Glutamatergic neuron (in vitro differentiated cells): ENCODE data around the gene OR4D1. TPM values are rescaled to one million over a fixed set of nuclear protein-coding genes. Genes with fewer than 3 reads are reported as not detected.
A peak's percentile ranks its signal among the peaks of the same experiment; 100 is the strongest.

Experiments used
- DNase-seq: peaks from one replicate; pipeline ENCODE4 v3.0.0; 2022
- H3K27ac Mint-ChIP-seq: one replicate; pipeline ENCODE4 v1.8.0; 2020; ENCODE audit warnings: mild to moderate bottlenecking, mixed read lengths, inconsistent platforms; ENCODE audit not compliant: unreplicated experiment
- H3K27me3 Mint-ChIP-seq: one replicate; pipeline ENCODE4 v1.8.0; 2020; ENCODE audit warnings: mild to moderate bottlenecking, moderate library complexity, mixed read lengths, inconsistent platforms; ENCODE audit not compliant: unreplicated experiment
- H3K36me3 Mint-ChIP-seq: one replicate; pipeline ENCODE4 v1.8.0; 2020; ENCODE audit warnings: mild to moderate bottlenecking, mixed read lengths, inconsistent platforms; ENCODE audit not compliant: unreplicated experiment
- H3K4me1 Mint-ChIP-seq: one replicate; pipeline ENCODE4 v1.8.0; 2020; ENCODE audit warnings: mild to moderate bottlenecking, low read depth, mixed read lengths, inconsistent platforms; ENCODE audit not compliant: unreplicated experiment
- H3K4me3 Mint-ChIP-seq: one replicate; pipeline ENCODE4 v1.8.0; 2020; ENCODE audit warnings: mild to moderate bottlenecking, mixed read lengths, inconsistent platforms; ENCODE audit not compliant: unreplicated experiment
- H3K9me3 Mint-ChIP-seq: one replicate; pipeline ENCODE4 v1.8.0; 2020; ENCODE audit warnings: mild to moderate bottlenecking, moderate library complexity, mixed read lengths, inconsistent platforms; ENCODE audit not compliant: unreplicated experiment
- total RNA-seq: library from RNA; stranded (reverse); fragmentation: NEBNext Ultra II Directional; extraction: Animal tissue kit (Norgen Biotek cat#: 25700); gene quantifications from one replicate; pipeline ENCODE4 v1.2.1, GENCODE V29; 2021; ENCODE audit not compliant: unreplicated experiment
- TF ChIP-seq, protein P1 (sequence below): fragments of 200-600 bp; sonication (generic); IDR thresholded peaks from one replicate; pipeline ENCODE4 v1.5.0; 2021; ENCODE audit not compliant: partially characterized antibody, unreplicated experiment

Gene OR4D1
- total RNA-seq, 1 donor from 2014 or later, result not detected

DNA sequence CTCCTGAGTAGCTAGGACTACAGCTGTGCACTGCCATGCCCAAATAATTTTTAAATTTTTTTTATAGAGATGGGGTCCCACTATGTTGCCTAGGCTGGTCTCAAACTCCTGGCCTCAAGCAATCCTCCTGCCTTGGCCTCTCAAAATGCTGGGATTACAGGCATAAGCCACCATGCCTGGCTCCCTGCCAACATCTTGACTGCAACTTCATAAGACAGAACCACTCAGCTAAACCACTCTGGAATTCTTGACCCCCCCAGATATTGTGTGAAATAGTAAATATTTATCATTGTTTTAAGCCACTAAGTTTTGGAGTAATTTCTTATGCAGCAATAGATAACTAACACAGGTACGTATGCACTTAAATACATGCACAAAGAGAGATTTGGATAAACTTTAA is 39.0 kb upstream of the OR4D1 start:
- Mint-ChIP-seq H3K9me3 (peaks cover 4% of the 10 kb centered on the region), H3K27me3 (peaks cover 3% of the 10 kb centered on the region), H3K36me3 (no peaks in the 10 kb centered on the region), H3K27ac (no peak overlapping the region), H3K4me3 (no peak overlapping the region), H3K4me1 (no peaks in the 10 kb centered on the region)
- DNase-seq, result no peak
- TF ChIP-seq, protein P1, sequence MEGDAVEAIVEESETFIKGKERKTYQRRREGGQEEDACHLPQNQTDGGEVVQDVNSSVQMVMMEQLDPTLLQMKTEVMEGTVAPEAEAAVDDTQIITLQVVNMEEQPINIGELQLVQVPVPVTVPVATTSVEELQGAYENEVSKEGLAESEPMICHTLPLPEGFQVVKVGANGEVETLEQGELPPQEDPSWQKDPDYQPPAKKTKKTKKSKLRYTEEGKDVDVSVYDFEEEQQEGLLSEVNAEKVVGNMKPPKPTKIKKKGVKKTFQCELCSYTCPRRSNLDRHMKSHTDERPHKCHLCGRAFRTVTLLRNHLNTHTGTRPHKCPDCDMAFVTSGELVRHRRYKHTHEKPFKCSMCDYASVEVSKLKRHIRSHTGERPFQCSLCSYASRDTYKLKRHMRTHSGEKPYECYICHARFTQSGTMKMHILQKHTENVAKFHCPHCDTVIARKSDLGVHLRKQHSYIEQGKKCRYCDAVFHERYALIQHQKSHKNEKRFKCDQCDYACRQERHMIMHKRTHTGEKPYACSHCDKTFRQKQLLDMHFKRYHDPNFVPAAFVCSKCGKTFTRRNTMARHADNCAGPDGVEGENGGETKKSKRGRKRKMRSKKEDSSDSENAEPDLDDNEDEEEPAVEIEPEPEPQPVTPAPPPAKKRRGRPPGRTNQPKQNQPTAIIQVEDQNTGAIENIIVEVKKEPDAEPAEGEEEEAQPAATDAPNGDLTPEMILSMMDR, result no peak

- Mint-ChIP-seq H3K4me3 (no peak overlapping the region), H3K27ac (no peak overlapping the region), H3K4me1 (no peaks in the 10 kb centered on the region), H3K27me3 (peaks cover 3% of the 10 kb centered on the region), H3K36me3 (no peaks in the 10 kb centered on the region), H3K9me3 (peaks cover 4% of the 10 kb centered on the region)
- no peak for DNase-seq
- TF ChIP-seq, protein P1, result no peak
Observed at GRCh38 chr17:58110012-58110411, 38.2 kb upstream of the OR4D1 start.

DNA sequence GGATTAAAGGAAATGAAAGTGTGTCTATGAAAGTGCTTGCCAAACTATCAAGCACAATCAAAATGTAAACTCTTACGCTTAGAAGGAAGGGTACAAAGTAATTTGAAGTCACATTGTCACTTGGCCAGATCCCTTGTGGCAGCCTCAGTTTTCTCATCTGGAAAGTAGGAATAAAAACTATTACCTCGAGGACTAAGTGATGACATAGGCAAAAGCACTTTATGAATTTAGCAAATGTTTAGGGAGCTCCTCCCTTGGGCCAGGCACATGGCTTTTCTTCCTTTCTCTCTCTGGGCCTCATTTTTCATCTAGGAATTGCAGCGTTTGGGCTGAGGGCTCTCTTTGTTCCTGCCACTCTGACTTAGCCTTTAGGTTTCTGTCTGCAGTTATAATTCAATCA is 36.5 kb upstream of the OR4D1 start:
- Mint-ChIP-seq H3K27me3 (peaks cover 3% of the 10 kb centered on the region), H3K27ac (no peak overlapping the region), H3K4me1 (no peaks in the 10 kb centered on the region), H3K36me3 (no peaks in the 10 kb centered on the region), H3K9me3 (peaks cover 4% of the 10 kb centered on the region), H3K4me3 (no peak overlapping the region)
- no peak for DNase-seq
- TF ChIP-seq, protein P1, result no peak

DNA sequence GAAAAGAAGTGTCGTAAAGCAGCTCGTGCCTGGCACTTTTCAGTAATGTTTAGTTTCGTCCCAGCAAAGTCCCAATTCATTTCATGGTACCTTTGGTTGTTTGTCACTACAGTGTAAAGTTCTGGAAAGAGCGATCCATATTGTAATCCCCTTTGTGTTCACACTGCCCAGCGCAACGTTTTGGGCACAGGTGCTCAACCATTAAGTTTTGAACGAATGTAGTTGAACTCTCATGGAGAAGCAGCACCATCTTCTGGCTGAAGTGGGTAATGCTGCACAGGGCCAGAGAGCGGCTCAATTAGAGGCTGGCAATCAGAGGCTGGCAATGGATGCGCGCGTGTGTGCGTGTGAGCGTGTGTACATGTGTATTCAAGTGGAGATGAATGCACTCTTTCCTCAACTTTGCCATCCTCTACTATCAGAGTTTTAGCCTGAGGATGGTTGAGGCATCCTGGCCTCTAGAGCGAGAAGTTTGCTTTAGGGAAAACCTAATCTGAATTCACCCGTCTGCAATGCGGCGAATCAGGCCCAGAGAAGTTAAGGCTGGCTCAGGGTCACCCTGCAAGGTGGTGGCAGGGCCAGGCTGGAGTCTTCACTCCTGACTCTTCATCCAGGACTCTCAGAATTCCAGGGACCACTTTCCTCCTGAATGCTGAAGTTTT is 35.1 kb upstream of the OR4D1 start:
- Mint-ChIP-seq H3K36me3 (no peaks in the 10 kb centered on the region), H3K27ac (no peak overlapping the region), H3K4me1 (no peaks in the 10 kb centered on the region), H3K27me3 (peaks cover 3% of the 10 kb centered on the region), H3K4me3 (no peak overlapping the region), H3K9me3 (peaks cover 1% of the 10 kb centered on the region)
- DNase-seq, result peak; percentile 89
- TF ChIP-seq, protein P1, result peak; percentile 90

GRCh38 chr17:58113947-58114346 is 34.2 kb upstream of the OR4D1 start:
- Mint-ChIP-seq H3K9me3 (peaks cover 4% of the 10 kb centered on the region), H3K27ac (no peak overlapping the region), H3K27me3 (peaks cover 7% of the 10 kb centered on the region), H3K4me3 (no peak overlapping the region), H3K36me3 (no peaks in the 10 kb centered on the region), H3K4me1 (no peaks in the 10 kb centered on the region)
- no peak for DNase-seq
- TF ChIP-seq, protein P1, result no peak
